Esophagus squamous epithelium (tissue), 4 donors: ENCODE results near the gene ERC1.

ENCODE experiments used
- POLR2A ChIP-seq, 4 donors: fragments of 450-650 bp; IDR thresholded peaks; one replicate each; pipeline ENCODE4 v1.6.1; 2017; ENCODE audit warnings: antibody characterized with exemption in 4 of 4, mild to moderate bottlenecking in 4 of 4, moderate library complexity in 3 of 4
- TF ChIP-seq, protein P1 (sequence below), 6 experiments: fragments of 450-650 bp in 4 of 6; fragments of 200-600 bp in 2 of 6; sonication (generic) in 2 of 6; IDR thresholded peaks; one replicate each; pipeline ENCODE4 v1.5.1; 2016 to 2019; ENCODE audit warnings: antibody characterized with exemption in 6 of 6, mild to moderate bottlenecking in 4 of 6, moderate library complexity in 4 of 6

DNA sequence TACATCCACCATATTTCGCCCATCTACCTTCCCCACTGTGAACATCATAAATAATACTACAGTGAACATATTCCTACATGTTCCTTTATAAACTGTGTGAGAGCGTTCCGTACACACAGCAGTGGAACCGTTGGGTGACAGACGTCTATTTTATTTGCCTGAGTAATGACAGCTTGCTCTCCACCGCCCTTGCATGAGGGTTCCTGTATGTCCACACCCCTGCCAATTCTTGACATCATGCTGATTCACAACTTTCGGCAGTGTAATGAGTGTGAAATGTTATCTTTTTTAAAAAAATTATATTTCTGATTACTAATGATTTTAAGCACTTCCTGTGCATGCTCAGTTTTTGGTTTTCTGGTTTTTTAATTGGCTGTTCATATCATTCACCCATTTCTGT is 37.2 kb upstream of the ERC1 start:
- TF ChIP-seq, protein P1, sequence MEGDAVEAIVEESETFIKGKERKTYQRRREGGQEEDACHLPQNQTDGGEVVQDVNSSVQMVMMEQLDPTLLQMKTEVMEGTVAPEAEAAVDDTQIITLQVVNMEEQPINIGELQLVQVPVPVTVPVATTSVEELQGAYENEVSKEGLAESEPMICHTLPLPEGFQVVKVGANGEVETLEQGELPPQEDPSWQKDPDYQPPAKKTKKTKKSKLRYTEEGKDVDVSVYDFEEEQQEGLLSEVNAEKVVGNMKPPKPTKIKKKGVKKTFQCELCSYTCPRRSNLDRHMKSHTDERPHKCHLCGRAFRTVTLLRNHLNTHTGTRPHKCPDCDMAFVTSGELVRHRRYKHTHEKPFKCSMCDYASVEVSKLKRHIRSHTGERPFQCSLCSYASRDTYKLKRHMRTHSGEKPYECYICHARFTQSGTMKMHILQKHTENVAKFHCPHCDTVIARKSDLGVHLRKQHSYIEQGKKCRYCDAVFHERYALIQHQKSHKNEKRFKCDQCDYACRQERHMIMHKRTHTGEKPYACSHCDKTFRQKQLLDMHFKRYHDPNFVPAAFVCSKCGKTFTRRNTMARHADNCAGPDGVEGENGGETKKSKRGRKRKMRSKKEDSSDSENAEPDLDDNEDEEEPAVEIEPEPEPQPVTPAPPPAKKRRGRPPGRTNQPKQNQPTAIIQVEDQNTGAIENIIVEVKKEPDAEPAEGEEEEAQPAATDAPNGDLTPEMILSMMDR (IDR thresholded peaks at IDR 0.05), result no peak
- no peak for TF ChIP-seq POLR2A (IDR thresholded peaks at IDR 0.05)
